Gastroesophageal sphincter (tissue), 4 donors: ENCODE results near the gene NEUROD2. TPM values are rescaled to one million over a fixed set of nuclear protein-coding genes. Genes with fewer than 3 reads are reported as not detected.

ENCODE experiments used
- ATAC-seq: fragments of 150-250 bp; one replicate; pipeline ENCODE4 v1.9.1; 2016; ENCODE audit warnings: mild to moderate bottlenecking, moderate library complexity
- H3K27ac ChIP-seq, 4 donors: fragments of 200-600 bp; sonication (generic) in 3 of 4; 1 replicate in 3 of 4; 2 replicates in 1 of 4; pipeline ENCODE4 v1.5.1; 2016 to 2019
- H3K27me3 ChIP-seq: fragments of 200-600 bp; sonication (generic); one replicate; pipeline ENCODE4 v1.5.1; 2019
- H3K36me3 ChIP-seq, 2 donors: fragments of 200-600 bp; sonication (generic); one replicate each; pipeline ENCODE4 v1.5.1; 2019; ENCODE audit warnings: control low read depth in 1 of 2
- H3K4me1 ChIP-seq, 3 donors: fragments of 200-600 bp; sonication (generic); 1 replicate in 2 of 3; 2 replicates in 1 of 3; pipeline ENCODE4 v1.5.1; 2016 to 2019; ENCODE audit warnings: control low read depth in 2 of 3
- H3K4me3 ChIP-seq, 2 donors: fragments of 200-600 bp; sonication (generic); one replicate each; pipeline ENCODE4 v1.5.1; 2019; ENCODE audit warnings: mild to moderate bottlenecking in 1 of 2, moderate library complexity in 1 of 2
- H3K9me3 ChIP-seq, 3 donors: fragments of 200-600 bp; sonication (generic); one replicate each; pipeline ENCODE4 v1.5.1; 2017 to 2019; ENCODE audit warnings: control low read depth in 2 of 3
- EP300 ChIP-seq: sonication (generic); formaldehyde crosslinking; IDR thresholded peaks from one replicate; pipeline ENCODE4 v1.6.1; 2017; ENCODE audit warnings: antibody characterized with exemption, mild to moderate bottlenecking
- POLR2A ChIP-seq, 2 donors: fragments of 450-650 bp; IDR thresholded peaks; one replicate each; pipeline ENCODE4 v1.6.1; 2017; ENCODE audit warnings: antibody characterized with exemption in 2 of 2, mild to moderate bottlenecking in 2 of 2, moderate library complexity in 1 of 2
- POLR2AphosphoS5 ChIP-seq: sonication (generic); formaldehyde crosslinking; IDR thresholded peaks from one replicate; pipeline ENCODE4 v1.6.1; 2017; ENCODE audit warnings: antibody characterized with exemption
- WGBS, 2 donors: methylation state at CpG; one replicate each; pipeline ENCODE4 v1.1.5; 2018; ENCODE audit warnings: low coverage in 1 of 2; 5-methylcytosine and 5-hydroxymethylcytosine counted together
- total RNA-seq, 4 donors: library from RNA; depleted of rRNA; stranded (reverse); fragments of >200 nt; gene quantifications; one replicate each; pipeline ENCODE4 v1.1.0, GENCODE V29; 2016
- TF ChIP-seq, protein P1 (sequence below), 4 experiments: fragments of 200-600 bp in 2 of 4; fragments of 450-650 bp in 2 of 4; sonication (generic) in 1 of 4; IDR thresholded peaks; one replicate each; pipeline ENCODE4 v1.5.1; 2017 to 2019; ENCODE audit warnings: antibody characterized with exemption in 4 of 4, mild to moderate bottlenecking in 2 of 4, moderate library complexity in 2 of 4

Gene NEUROD2
- total RNA-seq, 4 donors from 2014 or later, result not detected

- WGBS, 2 donors, result 70% methylated on average over 2 of the region's 5 CpGs; no CpG with 5 or more reads in 1 of the 2 donors
- TF ChIP-seq POLR2AphosphoS5 (no peak), EP300 (no peak), POLR2A (IDR thresholded peaks at IDR 0.05) (no peak)
- TF ChIP-seq, protein P1, sequence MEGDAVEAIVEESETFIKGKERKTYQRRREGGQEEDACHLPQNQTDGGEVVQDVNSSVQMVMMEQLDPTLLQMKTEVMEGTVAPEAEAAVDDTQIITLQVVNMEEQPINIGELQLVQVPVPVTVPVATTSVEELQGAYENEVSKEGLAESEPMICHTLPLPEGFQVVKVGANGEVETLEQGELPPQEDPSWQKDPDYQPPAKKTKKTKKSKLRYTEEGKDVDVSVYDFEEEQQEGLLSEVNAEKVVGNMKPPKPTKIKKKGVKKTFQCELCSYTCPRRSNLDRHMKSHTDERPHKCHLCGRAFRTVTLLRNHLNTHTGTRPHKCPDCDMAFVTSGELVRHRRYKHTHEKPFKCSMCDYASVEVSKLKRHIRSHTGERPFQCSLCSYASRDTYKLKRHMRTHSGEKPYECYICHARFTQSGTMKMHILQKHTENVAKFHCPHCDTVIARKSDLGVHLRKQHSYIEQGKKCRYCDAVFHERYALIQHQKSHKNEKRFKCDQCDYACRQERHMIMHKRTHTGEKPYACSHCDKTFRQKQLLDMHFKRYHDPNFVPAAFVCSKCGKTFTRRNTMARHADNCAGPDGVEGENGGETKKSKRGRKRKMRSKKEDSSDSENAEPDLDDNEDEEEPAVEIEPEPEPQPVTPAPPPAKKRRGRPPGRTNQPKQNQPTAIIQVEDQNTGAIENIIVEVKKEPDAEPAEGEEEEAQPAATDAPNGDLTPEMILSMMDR (IDR thresholded peaks at IDR 0.05), result no peak
- no peak for ATAC-seq
Measured at GRCh38 chr17:39647256-39647655, 39.5 kb upstream of the NEUROD2 start.

GRCh38 chr17:39643271-39643670 lies 35.6 kb upstream of the NEUROD2 start:
- Histone ChIP-seq H3K4me3 (no peak overlapping the region), H3K27ac (no peak overlapping the region), H3K9me3 (no peaks in the 10 kb centered on the region), H3K4me1 (peaks cover 0 to 63% (median 15%) of the 10 kb centered on the region in 3 donors), H3K27me3 (no peaks in the 10 kb centered on the region), H3K36me3 (peaks cover 0 to 6% of the 10 kb centered on the region in 2 donors)
- 100% methylated on average over 1 of the region's 4 CpGs; no CpG with 5 or more reads in 1 of the 2 donors for WGBS, 2 donors
- no peak for TF ChIP-seq POLR2AphosphoS5
- TF ChIP-seq POLR2A (IDR thresholded peaks at IDR 0.05), result no peak
- TF ChIP-seq, protein P1 (IDR thresholded peaks at IDR 0.05), result no peak
- TF ChIP-seq EP300, result no peak
- ATAC-seq, result no peak

More at GRCh38 chr17:39647256-39647655, 39.5 kb upstream of the NEUROD2 start:
- peaks cover 0 to 6% of the 10 kb centered on the region in 2 donors for H3K36me3 ChIP-seq
- no peak overlapping the region for H3K4me3 ChIP-seq
- peaks cover 0 to 34% (median 0%) of the 10 kb centered on the region in 3 donors for H3K4me1 ChIP-seq
- H3K27ac ChIP-seq, result no peak overlapping the region
- no peaks in the 10 kb centered on the region for H3K9me3 ChIP-seq
- H3K27me3 ChIP-seq, result no peaks in the 10 kb centered on the region

GRCh38 chr17:39642291-39643074 lies 34.8 kb upstream of the NEUROD2 start:
- TF ChIP-seq POLR2AphosphoS5, result no peak
- no peak for TF ChIP-seq POLR2A (IDR thresholded peaks at IDR 0.05)
- TF ChIP-seq, protein P1 (IDR thresholded peaks at IDR 0.05), result no peak
- no peak for TF ChIP-seq EP300
- ATAC-seq, result no peak
- 79 to 90% methylated on average over 5 to 6 of the region's 9 CpGs for WGBS, 2 donors
- H3K9me3 ChIP-seq, result no peaks in the 10 kb centered on the region
- H3K27ac ChIP-seq, result no peak overlapping the region
- peaks cover 0 to 71% (median 22%) of the 10 kb centered on the region in 3 donors for H3K4me1 ChIP-seq
- peaks cover 0 to 6% of the 10 kb centered on the region in 2 donors for H3K36me3 ChIP-seq
- no peak overlapping the region for H3K4me3 ChIP-seq
- H3K27me3 ChIP-seq, result no peaks in the 10 kb centered on the region

DNA sequence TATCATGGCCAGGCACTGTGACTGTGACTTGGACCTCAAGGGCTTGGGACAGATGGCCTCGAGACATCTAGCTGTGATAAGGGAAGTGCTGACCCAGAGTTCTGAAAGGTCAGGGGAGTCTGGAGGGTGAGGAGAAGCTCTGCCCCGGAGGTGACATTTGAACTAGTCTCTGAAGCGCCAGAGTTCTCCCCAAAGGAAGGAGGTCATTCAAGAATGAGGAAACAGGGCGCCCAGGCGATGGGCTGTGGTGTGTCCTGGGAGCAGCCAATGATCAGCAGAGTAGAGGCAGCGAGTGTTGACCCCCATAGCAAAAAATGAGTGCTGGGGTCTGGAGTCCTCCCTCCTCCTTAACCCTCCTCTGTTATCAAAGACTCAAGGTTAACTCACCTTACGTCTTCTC lies 34.2 kb upstream of the NEUROD2 start:
- Histone ChIP-seq H3K4me3 (no peak overlapping the region), H3K9me3 (no peaks in the 10 kb centered on the region), H3K27me3 (no peaks in the 10 kb centered on the region), H3K36me3 (peaks cover 0 to 6% of the 10 kb centered on the region in 2 donors), H3K4me1 (peaks cover 0 to 71% (median 22%) of the 10 kb centered on the region in 3 donors), H3K27ac (no peak overlapping the region)
- no peak for TF ChIP-seq POLR2A (IDR thresholded peaks at IDR 0.05)
- TF ChIP-seq EP300, result no peak
- TF ChIP-seq POLR2AphosphoS5, result no peak
- TF ChIP-seq, protein P1 (IDR thresholded peaks at IDR 0.05), result no peak
- 65% methylated on average over 5 of the region's 7 CpGs; no CpG with 5 or more reads in 1 of the 2 donors for WGBS, 2 donors
- ATAC-seq, result no peak

DNA sequence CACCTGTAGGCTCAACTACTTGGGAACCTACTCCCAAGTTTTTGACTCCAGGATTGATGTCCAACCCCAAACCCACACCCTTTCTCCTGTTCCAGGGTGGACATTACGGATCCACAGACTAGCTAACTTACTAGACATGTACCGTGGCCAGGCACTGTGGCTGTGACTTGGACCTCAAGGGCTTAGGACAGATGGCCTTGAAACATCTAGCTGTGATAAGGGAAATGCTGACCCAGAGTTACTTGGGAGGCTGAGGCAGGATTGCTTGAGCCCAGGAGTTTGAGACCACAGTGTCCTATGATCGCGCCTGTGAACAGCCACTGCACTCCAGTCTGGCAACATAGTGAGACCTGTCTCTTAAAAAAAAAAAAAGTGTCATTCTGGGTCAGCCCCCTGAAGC lies 33.4 kb upstream of the NEUROD2 start:
- H3K27me3 ChIP-seq, result no peaks in the 10 kb centered on the region
- TF ChIP-seq EP300 (no peak), POLR2A (IDR thresholded peaks at IDR 0.05) (no peak), POLR2AphosphoS5 (no peak)
- TF ChIP-seq, protein P1 (IDR thresholded peaks at IDR 0.05), result no peak
- H3K27ac ChIP-seq, result no peak overlapping the region
- H3K9me3 ChIP-seq, result no peaks in the 10 kb centered on the region
- H3K4me1 ChIP-seq, result peaks cover 0 to 78% (median 27%) of the 10 kb centered on the region in 3 donors
- peaks cover 0 to under 1% of the 10 kb centered on the region in 2 donors for H3K36me3 ChIP-seq
- 100% methylated on average over 2 of the region's 4 CpGs; no CpG with 5 or more reads in 1 of the 2 donors for WGBS, 2 donors
- ATAC-seq, result no peak
- H3K4me3 ChIP-seq, result no peak overlapping the region
